Measurements from ENCODE around the gene MLIP. TPM values are rescaled to one million over a fixed set of nuclear protein-coding genes. Genes with fewer than 3 reads are reported as not detected.
"Not testable (repeated sequence)": the region's sequence is repeated elsewhere in the genome, so short reads cannot be mapped to it uniquely, and the experiment has no call there.

The MLIP gene
- total RNA-seq, 2 donors from 2014 or later, result under 0.01 to 0.33 TPM

DNA sequence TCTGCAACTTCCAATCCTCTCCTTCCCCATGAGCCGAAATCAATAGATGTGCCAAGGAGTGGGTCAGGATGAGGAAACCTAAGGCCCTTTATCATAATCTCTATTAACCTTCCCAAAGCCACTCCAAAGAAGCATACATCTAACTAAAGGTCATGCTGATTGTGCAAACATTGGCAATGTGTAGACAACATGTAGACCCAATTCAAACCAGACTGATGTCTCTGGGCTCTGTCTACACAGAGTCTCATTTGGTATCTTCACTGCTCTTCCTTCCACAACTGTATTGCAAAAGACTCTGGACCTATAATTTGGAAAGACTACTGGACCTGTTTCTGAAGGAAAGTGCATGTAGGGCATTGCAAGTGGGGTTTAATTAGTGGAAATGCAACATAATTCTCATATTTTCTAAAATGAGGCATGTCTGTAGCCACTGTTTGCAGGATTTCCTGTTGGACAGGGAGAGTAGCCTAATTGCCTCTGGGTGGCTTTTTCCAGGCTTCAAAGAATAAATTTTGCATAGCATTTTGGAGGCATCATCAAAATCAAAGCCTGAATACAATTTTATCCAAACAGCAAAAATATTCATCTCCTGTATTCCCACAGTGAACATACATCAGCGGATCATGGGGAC lies 35.0 kb upstream of the MLIP start:
- no peak for DNase-seq
- Histone ChIP-seq H3K4me3 (no peak overlapping the region), H3K9me3 (no peaks in the 10 kb centered on the region), H3K27ac (no peak overlapping the region), H3K4me1 (no peaks in the 10 kb centered on the region), H3K27me3 (no peaks in the 10 kb centered on the region), H3K36me3 (replicated peaks in 1 of 2; ENCODE audit: insufficient read depth in 1 of 2, low read depth in 2 of 2) (no peaks in the 10 kb centered on the region)
- 82 to 87% methylated on average over 2 of the region's 2 CpGs for WGBS, 2 donors
- no peak for ATAC-seq
- intact Hi-C loops (cut with DNase I), result no loop called here
- TF ChIP-seq POLR2A (IDR thresholded peaks at IDR 0.05), result no peak
- TF ChIP-seq CTCF (IDR thresholded peaks at IDR 0.05), result no peak

DNA sequence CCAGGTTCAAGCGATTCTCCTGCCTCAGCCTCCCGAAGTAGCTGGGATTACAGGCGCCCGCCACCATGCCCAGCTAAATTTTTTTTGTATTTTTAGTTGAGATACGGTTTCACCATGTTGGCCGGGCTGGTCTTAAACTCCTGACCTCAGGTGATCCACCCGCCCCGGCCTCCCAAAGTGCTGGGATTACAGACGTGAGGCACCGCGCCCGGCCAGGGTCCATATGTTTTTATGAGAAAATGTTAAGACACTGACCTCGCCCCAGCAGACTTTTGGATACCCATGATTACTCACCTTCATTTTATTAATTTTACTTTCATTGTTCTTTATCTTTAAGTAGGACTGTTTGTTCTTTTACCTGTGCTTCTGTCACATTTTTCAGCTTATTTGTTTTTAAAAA lies 29.7 kb upstream of the MLIP start:
- WGBS, 2 donors, result 87 to 89% methylated on average over 13 of the region's 13 CpGs

GRCh38 chr6:54083287-54083686 lies 28.0 kb upstream of the MLIP start:
- no peak for TF ChIP-seq POLR2A (IDR thresholded peaks at IDR 0.05)
- no peak for TF ChIP-seq CTCF (IDR thresholded peaks at IDR 0.05)
- WGBS, 2 donors, result 24 to 47% methylated on average over 3 of the region's 3 CpGs
- Histone ChIP-seq H3K9me3 (no peaks in the 10 kb centered on the region), H3K4me3 (no peak overlapping the region), H3K27me3 (no peaks in the 10 kb centered on the region), H3K36me3 (replicated peaks in 1 of 2; ENCODE audit: insufficient read depth in 1 of 2, low read depth in 2 of 2) (no peaks in the 10 kb centered on the region), H3K27ac (no peak overlapping the region), H3K4me1 (no peaks in the 10 kb centered on the region)
- intact Hi-C loops (cut with DNase I), result no loop called here
- DNase-seq, result no peak
- ATAC-seq, result no peak

More for the DNA sequence above, 29.7 kb upstream of the MLIP start:
- intact Hi-C loops (cut with DNase I); H3K4me3 ChIP-seq; H3K9me3 ChIP-seq; ATAC-seq; H3K27ac ChIP-seq; DNase-seq; H3K4me1 ChIP-seq; H3K27me3 ChIP-seq; H3K36me3 ChIP-seq (replicated peaks in 1 of 2; ENCODE audit: insufficient read depth in 1 of 2, low read depth in 2 of 2): not testable (repeated sequence)

DNA sequence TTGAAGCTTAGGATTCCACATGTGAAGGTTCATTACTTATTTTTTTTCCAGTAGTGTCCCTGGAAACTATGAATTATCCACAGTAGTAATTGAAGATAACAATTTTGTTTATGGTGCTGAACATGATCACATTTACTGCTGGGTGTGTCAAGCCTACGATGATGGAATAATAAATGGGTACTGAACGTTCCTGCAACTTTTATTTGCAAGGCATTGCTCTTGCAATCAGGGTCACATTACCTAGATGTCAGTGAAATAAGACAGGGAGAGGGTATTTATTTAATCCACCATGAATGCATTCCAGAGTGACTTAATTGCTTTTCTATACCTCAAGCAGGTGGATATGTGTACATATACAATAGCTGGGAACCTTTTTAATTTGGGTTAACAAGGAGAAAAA lies 27.0 kb upstream of the MLIP start:
- no peak for ATAC-seq
- no peaks in the 10 kb centered on the region for H3K9me3 ChIP-seq
- intact Hi-C loops (cut with DNase I), result no loop called here
- no peak overlapping the region for H3K27ac ChIP-seq
- no peaks in the 10 kb centered on the region for H3K4me1 ChIP-seq
- TF ChIP-seq POLR2A (IDR thresholded peaks at IDR 0.05), result no peak
- no peak for TF ChIP-seq CTCF (IDR thresholded peaks at IDR 0.05)
- DNase-seq, result no peak
- H3K36me3 ChIP-seq (replicated peaks in 1 of 2; ENCODE audit: insufficient read depth in 1 of 2, low read depth in 2 of 2), result no peaks in the 10 kb centered on the region
- H3K4me3 ChIP-seq, result no peak overlapping the region
- 24 to 29% methylated on average over 2 of the region's 2 CpGs for WGBS, 2 donors
- no peaks in the 10 kb centered on the region for H3K27me3 ChIP-seq

GRCh38 chr6:54085047-54085446 lies 26.2 kb upstream of the MLIP start:
- no peaks in the 10 kb centered on the region for H3K36me3 ChIP-seq (replicated peaks in 1 of 2; ENCODE audit: insufficient read depth in 1 of 2, low read depth in 2 of 2)
- H3K4me3 ChIP-seq, result no peak overlapping the region
- no peaks in the 10 kb centered on the region for H3K4me1 ChIP-seq
- no peaks in the 10 kb centered on the region for H3K9me3 ChIP-seq
- no peaks in the 10 kb centered on the region for H3K27me3 ChIP-seq
- intact Hi-C loops (cut with DNase I), result no loop called here
- DNase-seq (no peak), ATAC-seq (no peak)
- H3K27ac ChIP-seq, result no peak overlapping the region
- 9 to 14% methylated on average over 2 of the region's 2 CpGs for whole genome bisulfite sequencing, 2 donors
- TF ChIP-seq CTCF (IDR thresholded peaks at IDR 0.05), result no peak
- TF ChIP-seq POLR2A (IDR thresholded peaks at IDR 0.05), result no peak

Measured in body of pancreas (tissue), 4 donors.